ENCODE measurements around the gene FAM200C.

- TF ChIP-seq CTCF (optimal IDR thresholded peaks at IDR 0.05 in 1 of 3, IDR thresholded peaks at IDR 0.05 in 1 of 3, conservative IDR thresholded peaks at IDR 0.05 in 1 of 3; ENCODE audit: extremely low read depth in 1 of 3, insufficient read depth in 2 of 3, low read length in 3 of 3) (no peak), EZH2 (IDR thresholded peaks at IDR 0.05; ENCODE audit: low read length) (no peak)
Measured at GRCh38 chr5:160376416-160376815, 23.4 kb downstream of the FAM200C start.

Measured in keratinocyte (primary cell).